Activated naive CD8-positive, alpha-beta T cell (primary cell): ENCODE measurements around the gene MMUT.
"Not testable (repeated sequence)": the region's sequence is repeated elsewhere in the genome, so short reads cannot be mapped to it uniquely, and the experiment has no call there.

Source experiments
- H3K27ac Mint-ChIP-seq: one replicate; pipeline ENCODE4 v1.8.0; 2021; ENCODE audit warnings: mixed read lengths
- H3K27me3 Mint-ChIP-seq: one replicate; pipeline ENCODE4 v1.8.0; 2021; ENCODE audit warnings: mixed read lengths
- H3K36me3 Mint-ChIP-seq: one replicate; pipeline ENCODE4 v1.8.0; 2021; ENCODE audit warnings: mixed read lengths
- H3K4me1 Mint-ChIP-seq: one replicate; pipeline ENCODE4 v1.8.0; 2021; ENCODE audit warnings: low read depth, mixed read lengths
- H3K4me3 Mint-ChIP-seq: one replicate; pipeline ENCODE4 v1.8.0; 2021; ENCODE audit warnings: mild to moderate bottlenecking, mixed read lengths
- H3K9me3 Mint-ChIP-seq: one replicate; pipeline ENCODE4 v1.8.0; 2021; ENCODE audit warnings: low read depth, mixed read lengths

The MMUT gene

GRCh38 chr6:49386667-49387508 is 76.2 kb downstream of the MMUT start:
- H3K27ac Mint-ChIP-seq, H3K27me3 Mint-ChIP-seq, H3K4me3 Mint-ChIP-seq, H3K36me3 Mint-ChIP-seq, H3K4me1 Mint-ChIP-seq, H3K9me3 Mint-ChIP-seq: not testable (repeated sequence)

DNA sequence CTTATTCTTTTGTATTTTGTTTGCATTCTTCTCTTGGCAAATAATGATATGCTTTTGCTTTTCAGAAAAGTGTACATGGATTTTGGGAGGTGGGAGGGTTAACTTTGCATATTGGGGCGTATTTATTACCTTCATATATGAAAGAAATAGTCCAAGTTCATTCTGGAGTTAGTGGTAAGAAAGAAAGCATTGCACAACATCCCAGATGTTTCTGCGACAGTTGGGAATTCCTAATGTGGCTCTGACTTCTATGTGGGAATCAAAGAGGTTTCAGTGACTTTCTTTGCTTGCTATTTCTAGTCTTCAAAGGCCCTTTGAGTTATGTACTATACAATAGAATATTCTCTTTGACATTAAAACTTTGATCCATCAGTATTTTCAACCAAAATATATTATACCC is 78.1 kb downstream of the MMUT start:
- Mint-ChIP-seq H3K4me1 (no peaks in the 10 kb centered on the region), H3K36me3 (no peaks in the 10 kb centered on the region), H3K27me3 (peaks cover 2% of the 10 kb centered on the region), H3K4me3 (no peak overlapping the region), H3K9me3 (no peaks in the 10 kb centered on the region), H3K27ac (no peak overlapping the region)
